ENCODE data around the gene LSR. TPM values are rescaled to one million over a fixed set of nuclear protein-coding genes. Genes with fewer than 3 reads are reported as not detected.

The LSR gene
- polyA plus RNA-seq, 1 donor from 2014 or later, result not detected

GRCh38 chr19:35293808-35294207 lies 45.0 kb downstream of the LSR start:
- TF ChIP-seq RAD21 (conservative IDR thresholded peaks at IDR 0.05) (no peak), SMC3 (conservative IDR thresholded peaks at IDR 0.05; ENCODE audit: poor library complexity) (no peak), EP300 (conservative IDR thresholded peaks at IDR 0.05; ENCODE audit: poor library complexity, severe bottlenecking) (no peak), POLR2AphosphoS5 (IDR thresholded peaks at IDR 0.05) (no peak), MXI1 (conservative IDR thresholded peaks at IDR 0.05; ENCODE audit: poor library complexity, severe bottlenecking) (no peak)
- no peaks in the 10 kb centered on the region for H4K20me1 ChIP-seq (ENCODE audit: insufficient read depth)
- H3K4me3 ChIP-seq (ENCODE audit: low read length), result no peak overlapping the region
- H3K27me3 ChIP-seq (ENCODE audit: insufficient read depth, low read depth, low read length), result no peaks in the 10 kb centered on the region
- no peak overlapping the region for H2AFZ ChIP-seq (ENCODE audit: low read depth, low read length)
- no peaks in the 10 kb centered on the region for H3K79me2 ChIP-seq (replicated peaks; ENCODE audit: insufficient read depth, low read length)
- H3K4me2 ChIP-seq (ENCODE audit: low read length), result no peak overlapping the region
- H3K9ac ChIP-seq (ENCODE audit: low read length), result no peak overlapping the region
- H3F3A ChIP-seq (ENCODE audit: insufficient read depth, low read length, poor library complexity, severe bottlenecking), result no peaks in the 10 kb centered on the region
- no peaks in the 10 kb centered on the region for H3K9me3 ChIP-seq (ENCODE audit: low read length)
- H3K9me2 ChIP-seq (ENCODE audit: insufficient read depth, low read length), result no peaks in the 10 kb centered on the region
- no peaks in the 10 kb centered on the region for H3K36me3 ChIP-seq (ENCODE audit: insufficient read depth, low read length)
- H3K27ac ChIP-seq (ENCODE audit: low read length), result no peak overlapping the region

- no peaks in the 10 kb centered on the region for H3K79me2 ChIP-seq (replicated peaks; ENCODE audit: insufficient read depth, low read length)
- no peaks in the 10 kb centered on the region for H3K36me3 ChIP-seq (ENCODE audit: insufficient read depth, low read length)
- no peak for TF ChIP-seq MXI1 (conservative IDR thresholded peaks at IDR 0.05; ENCODE audit: poor library complexity, severe bottlenecking)
- TF ChIP-seq EZH2 (IDR thresholded peaks at IDR 0.05; ENCODE audit: borderline replicate concordance, insufficient read depth, low read length, poor library complexity, severe bottlenecking), result no peak
- no peak for TF ChIP-seq TAF1 (IDR thresholded peaks at IDR 0.05; ENCODE audit: low read depth)
- no peak for TF ChIP-seq REST (IDR thresholded peaks at IDR 0.05; ENCODE audit: borderline replicate concordance)
- TF ChIP-seq SMC3 (conservative IDR thresholded peaks at IDR 0.05; ENCODE audit: poor library complexity), result no peak
- no peak for TF ChIP-seq POLR2AphosphoS5 (IDR thresholded peaks at IDR 0.05)
- no peak for TF ChIP-seq EP300 (conservative IDR thresholded peaks at IDR 0.05; ENCODE audit: poor library complexity, severe bottlenecking)
- TF ChIP-seq RAD21 (conservative IDR thresholded peaks at IDR 0.05), result no peak
- TF ChIP-seq CTCF (IDR thresholded peaks at IDR 0.05; ENCODE audit: poor library complexity, severe bottlenecking), result no peak
- H3F3A ChIP-seq (ENCODE audit: insufficient read depth, low read length, poor library complexity, severe bottlenecking), result no peaks in the 10 kb centered on the region
- no peaks in the 10 kb centered on the region for H3K27me3 ChIP-seq (ENCODE audit: insufficient read depth, low read depth, low read length)
- H3K9me2 ChIP-seq (ENCODE audit: insufficient read depth, low read length), result no peaks in the 10 kb centered on the region
- no peaks in the 10 kb centered on the region for H3K9me3 ChIP-seq (ENCODE audit: low read length)
- H3K27ac ChIP-seq (ENCODE audit: low read length), result no peak overlapping the region
- H3K9ac ChIP-seq (ENCODE audit: low read length), result no peak overlapping the region
- H4K20me1 ChIP-seq (ENCODE audit: insufficient read depth), result no peaks in the 10 kb centered on the region
- H2AFZ ChIP-seq (ENCODE audit: low read depth, low read length), result no peak overlapping the region
- no peak overlapping the region for H3K4me3 ChIP-seq (ENCODE audit: low read length)
- H3K4me2 ChIP-seq (ENCODE audit: low read length), result no peak overlapping the region
Measured at GRCh38 chr19:35294328-35294727, 45.5 kb downstream of the LSR start.
